NCI-H1930 (cell line): ENCODE results near the gene AGBL1.
"Not testable (repeated sequence)": the region's sequence is repeated elsewhere in the genome, so short reads cannot be mapped to it uniquely, and the experiment has no call there.

Source experiments
- DNase-seq, 2 experiments: peaks; one replicate each; lab custom pipeline; 2025; lab: John Stamatoyannopoulos, UW

AGBL1 gene

DNA sequence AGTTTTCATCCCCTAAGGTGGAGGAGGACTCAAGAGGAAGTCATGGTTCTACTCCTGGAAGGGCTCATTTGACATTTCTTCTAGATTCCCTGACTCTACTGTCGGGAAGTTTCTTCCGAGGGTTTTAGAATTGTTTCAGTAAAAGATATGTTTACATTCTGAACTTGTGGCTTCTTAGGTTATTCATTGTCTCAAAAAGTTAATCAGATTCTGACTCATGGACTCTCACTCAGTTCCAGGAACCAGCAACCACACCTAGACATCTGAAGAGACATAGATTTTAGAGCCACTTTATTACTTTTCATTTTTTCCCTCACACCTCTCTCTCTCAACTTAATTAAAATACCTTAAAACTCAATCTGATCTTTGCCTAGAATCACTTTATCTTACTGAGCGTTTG is 862.6 kb downstream of the AGBL1 start:
- no peak for DNase-seq

DNA sequence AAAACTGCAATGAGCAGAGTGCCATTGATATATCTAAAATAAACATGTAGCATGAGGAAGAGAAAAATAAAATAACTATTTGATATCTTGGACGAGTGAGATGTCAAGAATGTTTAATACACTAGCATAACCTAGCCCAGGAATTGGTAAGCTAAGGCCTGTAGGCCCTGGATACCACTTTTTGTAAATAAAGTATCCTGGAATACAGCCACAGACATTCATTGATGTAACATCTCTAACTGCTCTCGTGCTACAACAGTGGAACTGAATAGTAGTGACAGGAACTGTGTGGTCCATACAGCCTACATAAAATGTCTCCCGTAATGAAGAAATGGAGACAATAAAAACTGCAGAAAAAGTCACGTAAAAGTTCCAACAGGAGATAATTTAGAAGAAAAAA is 869.0 kb downstream of the AGBL1 start:
- no peak for DNase-seq

DNA sequence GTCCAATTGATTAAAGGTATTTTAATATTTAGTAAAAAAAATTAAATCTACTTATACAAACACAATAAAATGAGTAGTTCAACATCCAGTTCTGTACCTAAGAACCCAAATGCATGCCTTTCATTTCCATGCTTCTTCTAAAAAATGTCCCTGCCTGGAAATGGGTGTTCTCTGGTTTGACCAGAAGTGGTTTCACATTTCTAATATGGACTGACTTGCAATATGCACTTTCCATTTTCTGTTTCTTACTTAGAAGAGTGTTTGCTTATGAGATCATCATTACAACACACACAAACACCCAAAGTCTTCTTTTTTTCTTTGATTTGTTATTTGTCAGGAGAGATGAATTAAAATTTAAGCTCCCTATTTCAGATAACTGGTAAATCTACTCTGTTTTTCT is 879.6 kb downstream of the AGBL1 start:
- no peak for DNase-seq

DNA sequence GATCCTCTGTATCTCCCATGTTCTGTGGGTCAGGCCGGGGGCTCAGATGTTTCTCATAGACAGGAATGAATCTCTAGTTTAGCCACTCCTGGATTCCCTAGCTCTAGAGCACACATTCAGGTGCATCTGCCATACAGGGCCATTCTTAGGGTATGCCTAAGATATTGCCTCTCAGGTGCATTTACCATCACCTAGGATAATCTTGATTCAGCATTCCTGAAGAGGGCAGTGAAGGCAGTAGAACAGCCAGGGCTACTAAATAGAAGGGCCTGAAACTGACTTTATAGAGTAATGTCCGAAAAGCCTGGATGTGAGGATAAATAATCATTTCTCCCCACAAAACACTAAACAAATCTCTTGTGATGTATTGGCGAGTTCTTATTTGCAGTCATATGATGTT is 882.0 kb downstream of the AGBL1 start:
- no peak for DNase-seq

- no peak for DNase-seq
Measured at GRCh38 chr15:86964271-86964670, 884.6 kb downstream of the AGBL1 start.

DNA sequence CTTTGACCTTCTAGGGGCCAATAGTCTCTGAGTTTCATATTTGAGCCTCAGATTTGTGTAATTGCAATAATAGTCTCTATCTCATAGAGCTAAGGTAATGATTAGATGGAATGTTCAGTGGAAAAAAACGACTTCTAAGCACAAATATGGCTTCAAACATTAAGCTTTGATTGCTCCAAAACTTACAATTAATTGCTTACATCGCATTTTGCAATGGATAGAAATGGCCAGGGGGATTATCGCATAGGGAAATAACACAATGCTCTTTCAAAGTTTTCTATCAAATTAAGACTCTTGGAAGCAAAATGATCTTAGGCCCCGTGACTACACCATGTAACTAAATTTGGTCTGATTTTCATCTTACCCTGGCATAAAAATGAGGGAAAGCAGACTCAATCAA is 888.6 kb downstream of the AGBL1 start:
- no peak for DNase-seq

- no peak for DNase-seq
Measured at GRCh38 chr15:86969364-86969763, 889.7 kb downstream of the AGBL1 start.

- no peak for DNase-seq
Measured at GRCh38 chr15:86973284-86973844, 893.7 kb downstream of the AGBL1 start.

- no peak for DNase-seq
Measured at GRCh38 chr15:86988033-86988432, 908.4 kb downstream of the AGBL1 start.

- no peak for DNase-seq
Measured at GRCh38 chr15:87021751-87022150, 942.1 kb downstream of the AGBL1 start.

DNA sequence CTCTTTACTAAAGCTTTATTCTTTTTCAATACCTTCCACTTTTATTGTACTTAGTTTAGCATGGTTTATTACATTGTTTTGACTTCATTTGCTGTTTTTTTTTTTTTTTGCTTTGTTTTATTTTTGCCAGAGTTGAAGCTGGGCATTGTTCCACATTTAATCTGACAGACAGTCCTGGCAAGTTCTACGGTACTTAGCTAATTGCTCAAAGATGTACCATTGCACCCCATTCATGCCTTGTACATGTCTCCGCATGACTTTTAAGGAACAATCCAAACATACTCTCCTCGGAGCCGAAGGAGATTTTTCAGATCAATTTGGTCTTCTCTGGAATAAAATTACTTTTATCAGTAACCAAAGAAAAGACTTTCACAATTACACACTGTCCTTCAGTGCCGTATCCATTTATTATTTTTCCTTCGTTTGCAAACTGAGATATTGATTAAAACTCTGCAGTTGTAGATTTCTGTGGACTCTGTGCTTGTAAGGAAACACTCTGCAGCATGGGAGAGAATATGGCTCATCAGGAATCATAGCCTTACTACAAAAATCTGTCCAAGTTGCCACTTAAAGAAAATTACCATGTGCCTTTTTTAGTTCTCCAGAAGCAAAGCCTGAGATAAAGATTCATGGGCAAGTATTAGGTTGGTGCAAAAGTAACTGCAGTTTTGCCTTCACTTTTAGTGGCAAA is 952.0 kb downstream of the AGBL1 start:
- no peak for DNase-seq

- DNase-seq = no peak
Measured at GRCh38 chr15:87032295-87032694, 952.6 kb downstream of the AGBL1 start.

DNA sequence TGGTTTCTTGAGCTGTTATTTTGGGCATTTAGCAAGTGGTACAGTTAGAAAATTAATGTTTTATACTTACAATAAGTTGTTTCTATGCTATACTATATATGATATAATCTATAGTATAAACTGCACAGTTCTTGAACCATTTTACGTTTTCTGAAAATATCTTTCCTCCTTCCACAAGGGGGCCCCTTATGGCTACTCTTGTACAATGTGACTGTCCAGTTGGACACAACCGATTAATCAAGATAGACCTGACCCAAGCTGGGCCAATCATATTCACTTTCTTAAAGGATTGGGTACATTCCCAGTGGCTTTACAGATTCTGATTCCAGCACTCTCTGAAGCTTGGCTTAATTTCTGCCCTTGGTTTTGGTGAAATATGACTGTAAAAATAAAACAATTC is 953.4 kb downstream of the AGBL1 start:
- no peak for DNase-seq

DNA sequence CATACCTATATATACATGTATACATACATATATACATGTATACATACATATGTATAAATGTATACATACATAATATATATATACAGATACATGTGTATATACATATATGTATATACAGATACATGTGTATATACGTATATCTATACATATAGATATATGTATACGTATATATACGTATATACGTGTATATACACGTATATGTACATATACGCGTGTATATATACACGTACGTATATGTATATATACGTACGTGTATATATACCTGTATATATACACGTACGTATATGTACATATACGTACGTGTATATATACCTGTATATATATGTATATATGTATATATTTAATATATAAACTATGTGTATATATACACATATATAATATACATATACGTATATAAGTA is 955.2 kb downstream of the AGBL1 start:
- DNase-seq = no peak

- no peak for DNase-seq
Measured at GRCh38 chr15:87038404-87038803, 958.7 kb downstream of the AGBL1 start.

GRCh38 chr15:87042619-87043018 is 962.9 kb downstream of the AGBL1 start:
- not testable (repeated sequence) for DNase-seq

DNA sequence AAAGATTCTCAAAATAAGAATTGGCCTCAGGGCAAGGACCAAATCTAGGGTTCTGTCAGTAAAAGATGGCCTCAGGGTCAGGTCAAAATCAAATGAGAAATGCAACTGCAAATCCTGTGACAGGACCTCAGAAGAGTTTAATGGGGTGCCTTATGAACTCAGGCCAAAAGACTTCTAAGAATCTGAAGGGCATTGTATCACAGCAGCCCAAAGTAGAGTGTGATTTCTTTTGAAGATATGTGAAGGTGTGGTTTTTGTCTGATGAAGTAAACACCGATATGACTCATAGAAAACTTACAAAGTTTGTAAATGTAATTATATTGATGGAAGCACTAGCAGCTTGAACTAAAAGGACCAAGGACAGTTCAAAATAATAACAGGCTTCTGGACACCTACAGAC is 966.1 kb downstream of the AGBL1 start:
- no peak for DNase-seq

- DNase-seq = no peak
Measured at GRCh38 chr15:87047203-87047965, 967.7 kb downstream of the AGBL1 start.
